NB4 (cell line): ENCODE results near the gene CTTNBP2.

Source experiments
- DNase-seq: peaks from one replicate; pipeline ENCODE4 v3.0.0; 2010; ENCODE audit warnings: low read depth
- H3K4me3 ChIP-seq: one replicate; pipeline ENCODE4 v1.5.1; 2011; ENCODE audit warnings: mild to moderate bottlenecking, low read depth, low read length, moderate library complexity
- MYC ChIP-seq: IDR thresholded peaks from 2 replicates; pipeline ENCODE4 v1.6.1; 2011; ENCODE audit warnings: low read depth, low read length
- POLR2A ChIP-seq: IDR thresholded peaks from 2 replicates; pipeline ENCODE4 v1.6.1; 2011; ENCODE audit warnings: mild to moderate bottlenecking; ENCODE audit not compliant: insufficient read length; ENCODE audit errors: extremely low read depth
- TF ChIP-seq, protein P1 (sequence below): IDR thresholded peaks from 2 replicates; pipeline ENCODE4 v1.6.1; 2011; ENCODE audit warnings: low read depth, low read length
- TF ChIP-seq, protein P2 (sequence below): IDR thresholded peaks from one replicate; pipeline ENCODE4 v1.5.1; 2012; ENCODE audit warnings: low read depth, low read length

Gene CTTNBP2

DNA sequence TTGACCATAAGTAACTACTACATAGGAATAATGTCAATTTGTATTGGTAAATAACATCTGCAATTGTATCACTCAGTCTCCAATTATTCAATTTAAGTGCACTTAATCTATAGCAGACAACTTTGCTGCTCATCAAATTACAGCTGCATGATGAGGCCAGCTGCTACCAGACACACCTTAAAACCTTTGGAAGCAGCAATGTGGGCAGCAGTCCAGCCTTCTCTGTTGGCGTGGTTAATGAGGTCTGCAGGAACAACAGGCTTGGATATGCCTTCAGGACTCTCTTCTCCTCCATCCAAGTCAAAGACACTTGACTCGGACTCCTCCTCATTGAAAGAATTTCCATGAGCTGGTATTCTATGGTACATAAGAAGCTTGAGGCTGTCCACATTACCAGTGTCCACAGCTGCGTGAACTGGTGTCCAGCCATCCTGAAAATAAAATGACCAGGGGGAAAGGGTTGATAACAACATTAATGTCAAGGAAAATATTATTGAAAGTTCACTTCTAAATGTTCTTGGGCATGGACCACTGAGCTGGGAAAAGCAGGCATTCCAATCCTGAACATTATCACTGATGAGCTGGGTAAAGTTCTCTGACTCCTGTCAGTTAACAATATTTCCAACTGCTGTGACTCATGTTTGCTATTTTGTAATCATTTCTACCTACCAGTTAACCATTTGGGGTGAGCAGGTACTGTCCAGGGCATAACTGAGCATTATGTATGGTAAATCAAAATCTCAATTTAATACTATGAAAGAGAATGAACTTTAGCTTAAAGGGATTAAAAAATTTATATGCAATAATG, 95.7 kb downstream of the CTTNBP2 start:
- DNase-seq = no peak
- no peak overlapping the region for H3K4me3 ChIP-seq
- TF ChIP-seq, protein P1, sequence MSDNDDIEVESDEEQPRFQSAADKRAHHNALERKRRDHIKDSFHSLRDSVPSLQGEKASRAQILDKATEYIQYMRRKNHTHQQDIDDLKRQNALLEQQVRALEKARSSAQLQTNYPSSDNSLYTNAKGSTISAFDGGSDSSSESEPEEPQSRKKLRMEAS = no peak
- TF ChIP-seq MYC (no peak), POLR2A (no peak)
- TF ChIP-seq, protein P2, sequence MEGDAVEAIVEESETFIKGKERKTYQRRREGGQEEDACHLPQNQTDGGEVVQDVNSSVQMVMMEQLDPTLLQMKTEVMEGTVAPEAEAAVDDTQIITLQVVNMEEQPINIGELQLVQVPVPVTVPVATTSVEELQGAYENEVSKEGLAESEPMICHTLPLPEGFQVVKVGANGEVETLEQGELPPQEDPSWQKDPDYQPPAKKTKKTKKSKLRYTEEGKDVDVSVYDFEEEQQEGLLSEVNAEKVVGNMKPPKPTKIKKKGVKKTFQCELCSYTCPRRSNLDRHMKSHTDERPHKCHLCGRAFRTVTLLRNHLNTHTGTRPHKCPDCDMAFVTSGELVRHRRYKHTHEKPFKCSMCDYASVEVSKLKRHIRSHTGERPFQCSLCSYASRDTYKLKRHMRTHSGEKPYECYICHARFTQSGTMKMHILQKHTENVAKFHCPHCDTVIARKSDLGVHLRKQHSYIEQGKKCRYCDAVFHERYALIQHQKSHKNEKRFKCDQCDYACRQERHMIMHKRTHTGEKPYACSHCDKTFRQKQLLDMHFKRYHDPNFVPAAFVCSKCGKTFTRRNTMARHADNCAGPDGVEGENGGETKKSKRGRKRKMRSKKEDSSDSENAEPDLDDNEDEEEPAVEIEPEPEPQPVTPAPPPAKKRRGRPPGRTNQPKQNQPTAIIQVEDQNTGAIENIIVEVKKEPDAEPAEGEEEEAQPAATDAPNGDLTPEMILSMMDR = no peak

DNA sequence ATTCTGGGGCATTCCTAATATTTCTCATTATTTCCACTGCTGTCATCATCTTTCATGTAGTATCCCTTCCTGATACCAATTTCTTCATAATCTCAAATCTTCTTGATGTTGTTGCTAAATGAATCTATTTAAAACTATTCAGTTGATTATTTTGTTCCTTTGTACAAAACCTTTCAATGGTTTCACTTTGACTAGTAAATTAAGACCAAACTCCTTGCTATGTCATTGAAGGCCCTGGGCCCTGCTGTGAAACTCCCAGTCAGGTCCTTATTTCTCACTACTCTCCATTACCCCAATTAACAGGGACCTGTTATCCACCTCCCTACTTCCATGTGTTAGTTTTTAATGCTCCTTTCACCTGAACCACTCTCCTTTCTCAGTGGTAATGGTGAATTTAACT, 97.0 kb downstream of the CTTNBP2 start:
- no peak overlapping the region for H3K4me3 ChIP-seq
- DNase-seq = no peak
- no peak for TF ChIP-seq POLR2A
- TF ChIP-seq MYC = no peak
- TF ChIP-seq, protein P2 = no peak
- TF ChIP-seq, protein P1 = no peak

DNA sequence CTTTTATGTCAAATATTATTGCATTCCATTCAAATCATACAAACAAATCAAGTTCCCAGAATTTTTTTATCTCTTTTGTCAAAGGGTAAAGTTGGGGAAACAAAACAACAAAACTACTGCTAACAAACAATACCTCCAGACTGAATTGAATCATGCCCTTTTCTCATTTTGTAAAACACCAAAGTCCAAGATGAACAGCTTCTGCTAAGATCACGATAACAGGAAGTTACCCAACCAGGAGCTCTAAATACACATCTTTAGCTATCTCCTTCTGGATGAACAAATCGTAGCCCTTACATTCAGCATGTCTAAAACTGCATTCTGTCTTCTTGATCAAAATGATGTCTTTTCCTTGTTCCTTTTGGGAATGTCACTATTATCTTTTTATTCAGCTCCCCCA, 97.4 kb downstream of the CTTNBP2 start:
- DNase-seq = peak; percentile 64
- TF ChIP-seq POLR2A = no peak
- no peak overlapping the region for H3K4me3 ChIP-seq

DNA sequence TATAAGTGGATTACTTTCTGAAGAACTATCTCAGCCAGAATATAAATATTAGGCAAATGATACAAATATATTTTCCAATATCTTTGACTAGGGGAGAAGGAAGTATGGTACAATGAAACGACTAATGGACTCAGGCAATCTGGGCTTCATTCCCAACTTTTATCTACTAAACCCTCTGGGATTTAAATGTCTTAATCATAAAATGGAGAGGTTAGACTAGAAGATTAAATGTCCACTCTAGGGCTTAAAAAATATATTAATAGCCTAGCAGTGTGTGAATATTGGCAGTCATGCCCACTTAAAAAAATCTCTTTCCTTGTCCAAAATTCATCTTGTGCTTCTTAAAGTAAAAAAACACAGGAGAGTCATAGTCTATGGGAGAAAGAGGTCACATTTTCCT, 98.3 kb downstream of the CTTNBP2 start:
- TF ChIP-seq POLR2A (no peak), MYC (no peak)
- TF ChIP-seq, protein P1 = no peak
- TF ChIP-seq, protein P2 = no peak
- H3K4me3 ChIP-seq = no peak overlapping the region
- no peak for DNase-seq

DNA sequence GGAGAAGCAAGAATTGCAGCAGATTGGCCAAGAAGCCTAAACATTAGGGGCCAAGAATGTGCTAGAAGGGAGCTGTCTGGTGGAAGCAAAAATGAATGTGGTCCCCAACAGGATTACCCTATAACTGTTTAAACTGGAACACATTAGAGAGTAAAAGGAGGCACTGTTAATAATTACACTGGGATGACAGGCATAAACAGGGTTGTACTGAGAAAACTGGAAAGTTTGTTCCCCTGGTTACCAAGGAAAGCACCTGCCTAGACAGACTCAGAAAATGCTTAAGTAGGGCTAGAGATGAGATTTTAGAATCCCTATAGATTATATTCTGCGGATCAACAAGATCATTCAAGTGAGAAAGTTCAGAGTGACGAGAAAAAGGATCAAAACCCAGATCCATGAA, 100.8 kb downstream of the CTTNBP2 start:
- TF ChIP-seq, protein P1 = no peak
- TF ChIP-seq POLR2A = no peak
- TF ChIP-seq, protein P2 = no peak
- no peak for TF ChIP-seq MYC
- no peak for DNase-seq
- no peak overlapping the region for H3K4me3 ChIP-seq

DNA sequence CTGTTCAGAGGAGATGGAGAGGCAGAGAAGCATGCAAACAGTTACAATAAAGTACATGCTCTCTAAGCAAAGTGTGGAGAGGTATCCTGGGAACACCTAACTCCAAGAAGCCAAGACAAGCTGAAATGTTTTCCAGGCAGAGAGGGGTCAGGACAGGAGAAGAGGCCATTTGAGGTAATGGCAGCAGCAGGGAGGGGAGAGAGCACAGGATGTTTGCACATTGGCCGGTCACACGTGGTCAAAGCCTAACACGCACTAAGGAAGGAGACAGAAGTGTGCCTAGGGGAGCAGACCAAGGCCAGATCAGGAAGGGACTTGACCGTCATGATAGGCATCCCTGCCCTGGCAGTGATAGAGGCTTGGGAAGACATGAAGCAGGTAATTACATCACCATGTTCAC, 101.5 kb downstream of the CTTNBP2 start:
- DNase-seq = no peak
- TF ChIP-seq MYC (no peak), POLR2A (no peak)
- TF ChIP-seq, protein P1 = no peak
- TF ChIP-seq, protein P2 = no peak
- H3K4me3 ChIP-seq = no peak overlapping the region
